ENCODE data around the gene USP13.

USP13 gene

GRCh38 chr3:179811321-179812095 is 158.7 kb downstream of the USP13 start:
- TF ChIP-seq CTCF (IDR thresholded peaks at IDR 0.05), result peak; percentile 85

- no peak for TF ChIP-seq CTCF (IDR thresholded peaks at IDR 0.05)
These were observed 159.2 kb downstream of the USP13 start for GRCh38 chr3:179812096-179812382.

GRCh38 chr3:179819379-179819778 is 166.5 kb downstream of the USP13 start:
- no peak for TF ChIP-seq CTCF (IDR thresholded peaks at IDR 0.05)

GRCh38 chr3:179822296-179822695 is 169.5 kb downstream of the USP13 start:
- no peak for TF ChIP-seq CTCF (IDR thresholded peaks at IDR 0.05)

GRCh38 chr3:179825527-179826246 is 172.8 kb downstream of the USP13 start:
- no peak for TF ChIP-seq CTCF (IDR thresholded peaks at IDR 0.05)

- TF ChIP-seq CTCF (IDR thresholded peaks at IDR 0.05), result no peak
These were observed 173.4 kb downstream of the USP13 start for GRCh38 chr3:179826247-179826637.

GRCh38 chr3:179828738-179829137 is 175.9 kb downstream of the USP13 start:
- no peak for TF ChIP-seq CTCF (IDR thresholded peaks at IDR 0.05)

All from LNCAP (cell line).